DOHH2 (cell line): Measurements from ENCODE around the gene HCN2.

Experiments used
- H3F3A ChIP-seq: fragments of 200-600 bp; sonication (generic), shearing (Covaris generic); 2 replicates; pipeline ENCODE4 v1.6.0; 2016; ENCODE audit warnings: antibody characterized with exemption, mild to moderate bottlenecking; ENCODE audit not compliant: control insufficient read depth, insufficient read depth
- H3K27ac ChIP-seq: fragments of 200-600 bp; sonication (generic); 2 replicates; pipeline ENCODE4 v1.5.1; 2014; ENCODE audit warnings: low read depth, mild to moderate bottlenecking, low read length, moderate library complexity
- H3K27me3 ChIP-seq: fragments of 200-600 bp; sonication (generic); 2 replicates; pipeline ENCODE4 v1.6.1; 2014; ENCODE audit warnings: mild to moderate bottlenecking, low read length, mixed read lengths; ENCODE audit not compliant: control insufficient read depth
- H3K36me3 ChIP-seq: fragments of 200-600 bp; sonication (generic); 2 replicates; pipeline ENCODE4 v1.6.1; 2014; ENCODE audit warnings: mild to moderate bottlenecking, low read length, moderate library complexity, mixed read lengths; ENCODE audit not compliant: control insufficient read depth
- H3K4me1 ChIP-seq: fragments of 200-600 bp; sonication (generic); 2 replicates; pipeline ENCODE4 v1.6.1; 2014; ENCODE audit warnings: mild to moderate bottlenecking, low read length, mixed read lengths; ENCODE audit not compliant: control insufficient read depth
- H3K4me2 ChIP-seq: fragments of 200-600 bp; sonication (generic); 2 replicates; pipeline ENCODE4 v1.6.0; 2014; ENCODE audit warnings: mild to moderate bottlenecking, low read length, moderate library complexity
- H3K4me3 ChIP-seq: fragments of 200-600 bp; sonication (generic); 2 replicates; pipeline ENCODE4 v1.5.1; 2014; ENCODE audit warnings: mild to moderate bottlenecking, low read length, mixed read lengths
- H3K79me2 ChIP-seq: fragments of 200-600 bp; sonication (generic); 2 replicates; pipeline ENCODE4 v1.6.1; 2014; ENCODE audit warnings: mild to moderate bottlenecking, low read length, mixed read lengths; ENCODE audit not compliant: control insufficient read depth
- H3K9me2 ChIP-seq: fragments of 200-600 bp; sonication (generic); replicated peaks from 2 replicates; pipeline ENCODE4 v1.6.1; 2014; ENCODE audit warnings: mild to moderate bottlenecking, low read length, mixed read lengths; ENCODE audit not compliant: control insufficient read depth
- H3K9me3 ChIP-seq: fragments of 200-600 bp; sonication (generic); 2 replicates; pipeline ENCODE4 v1.6.1; 2014; ENCODE audit warnings: antibody characterized with exemption, low read length, mixed read lengths; ENCODE audit not compliant: control insufficient read depth, insufficient read depth
- H4K20me1 ChIP-seq: fragments of 200-600 bp; sonication (generic); 2 replicates; pipeline ENCODE4 v1.6.0; 2014; ENCODE audit warnings: low read depth, mild to moderate bottlenecking, antibody characterized with exemption, low read length, moderate library complexity; ENCODE audit not compliant: control insufficient read depth, insufficient read depth
- CTCF ChIP-seq: fragments of 200-600 bp; sonication (generic); IDR thresholded peaks from one replicate; pipeline ENCODE4 v1.5.1; 2014; ENCODE audit warnings: antibody characterized with exemption, mild to moderate bottlenecking, low read depth, low read length; ENCODE audit not compliant: poor library complexity, severe bottlenecking
- EZH2phosphoT487 ChIP-seq: fragments of 200-600 bp; sonication (generic); IDR thresholded peaks from 2 replicates; pipeline ENCODE4 v1.6.1; 2017; ENCODE audit warnings: borderline replicate concordance, mild to moderate bottlenecking, antibody characterized with exemption, low read length, moderate library complexity, mixed read lengths

Gene HCN2

DNA sequence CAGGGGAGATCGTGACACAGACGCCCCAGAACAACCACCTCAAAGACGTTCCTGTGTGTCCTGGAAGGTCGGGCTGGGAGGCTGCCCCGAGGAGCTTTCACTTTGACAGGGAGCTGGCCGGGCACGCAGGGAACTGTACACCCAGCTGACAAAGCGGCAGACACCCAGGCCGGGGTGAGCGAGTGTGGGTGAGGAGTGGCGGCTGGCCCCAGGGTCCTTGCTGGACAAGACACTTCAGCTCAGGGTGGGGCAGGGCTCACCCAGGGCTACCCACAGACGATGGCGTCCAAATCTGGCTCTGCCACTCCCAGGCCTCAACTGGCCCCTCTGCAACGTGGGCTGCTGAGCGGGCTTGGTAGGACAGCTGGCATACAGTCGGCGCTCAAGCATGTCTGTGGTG lies 52.0 kb downstream of the HCN2 start:
- H3K79me2 ChIP-seq: no peaks in the 10 kb centered on the region
- no peak for TF ChIP-seq CTCF
- TF ChIP-seq EZH2phosphoT487: no peak
- peaks cover 24% of the 10 kb centered on the region for H3K4me1 ChIP-seq
- no peaks in the 10 kb centered on the region for H3K9me3 ChIP-seq
- no peak overlapping the region for H3K4me2 ChIP-seq
- H3K27ac ChIP-seq: no peak overlapping the region
- peaks cover 2% of the 10 kb centered on the region; the same call in 1 of the 2 replicates for H3K27me3 ChIP-seq
- H3K36me3 ChIP-seq: peaks cover 24% of the 10 kb centered on the region
- no peaks in the 10 kb centered on the region; the same call in 1 of the 2 replicates for H3F3A ChIP-seq
- H3K9me2 ChIP-seq: no peaks in the 10 kb centered on the region
- H4K20me1 ChIP-seq: peaks cover 2% of the 10 kb centered on the region; the same call in 1 of the 2 replicates
- no peak overlapping the region for H3K4me3 ChIP-seq

GRCh38 chr19:642767-643727 lies 53.4 kb downstream of the HCN2 start:
- Histone ChIP-seq H3K36me3 (peaks cover 33% of the 10 kb centered on the region), H4K20me1 (peaks cover 2% of the 10 kb centered on the region; the same call in 1 of the 2 replicates), H3K4me1 (peaks cover 13% of the 10 kb centered on the region), H3K4me3 (no peak overlapping the region), H3F3A (no peaks in the 10 kb centered on the region), H3K27me3 (no peaks in the 10 kb centered on the region), H3K27ac (no peak overlapping the region), H3K9me3 (no peaks in the 10 kb centered on the region), H3K79me2 (no peaks in the 10 kb centered on the region), H3K9me2 (no peaks in the 10 kb centered on the region), H3K4me2 (no peak overlapping the region)
- TF ChIP-seq CTCF (no peak), EZH2phosphoT487 (no peak)

GRCh38 chr19:643736-644135 lies 54.1 kb downstream of the HCN2 start:
- Histone ChIP-seq H4K20me1 (peaks cover 2% of the 10 kb centered on the region; the same call in 1 of the 2 replicates), H3K27ac (no peak overlapping the region), H3K79me2 (no peaks in the 10 kb centered on the region), H3K4me2 (no peak overlapping the region), H3F3A (no peaks in the 10 kb centered on the region), H3K27me3 (no peaks in the 10 kb centered on the region), H3K9me3 (no peaks in the 10 kb centered on the region), H3K4me1 (peaks cover 13% of the 10 kb centered on the region), H3K9me2 (no peaks in the 10 kb centered on the region), H3K4me3 (no peak overlapping the region), H3K36me3 (peaks cover 38% of the 10 kb centered on the region)
- TF ChIP-seq CTCF (no peak), EZH2phosphoT487 (no peak)
